ENCODE measurements around the gene HOXD3.

The HOXD3 gene

DNA sequence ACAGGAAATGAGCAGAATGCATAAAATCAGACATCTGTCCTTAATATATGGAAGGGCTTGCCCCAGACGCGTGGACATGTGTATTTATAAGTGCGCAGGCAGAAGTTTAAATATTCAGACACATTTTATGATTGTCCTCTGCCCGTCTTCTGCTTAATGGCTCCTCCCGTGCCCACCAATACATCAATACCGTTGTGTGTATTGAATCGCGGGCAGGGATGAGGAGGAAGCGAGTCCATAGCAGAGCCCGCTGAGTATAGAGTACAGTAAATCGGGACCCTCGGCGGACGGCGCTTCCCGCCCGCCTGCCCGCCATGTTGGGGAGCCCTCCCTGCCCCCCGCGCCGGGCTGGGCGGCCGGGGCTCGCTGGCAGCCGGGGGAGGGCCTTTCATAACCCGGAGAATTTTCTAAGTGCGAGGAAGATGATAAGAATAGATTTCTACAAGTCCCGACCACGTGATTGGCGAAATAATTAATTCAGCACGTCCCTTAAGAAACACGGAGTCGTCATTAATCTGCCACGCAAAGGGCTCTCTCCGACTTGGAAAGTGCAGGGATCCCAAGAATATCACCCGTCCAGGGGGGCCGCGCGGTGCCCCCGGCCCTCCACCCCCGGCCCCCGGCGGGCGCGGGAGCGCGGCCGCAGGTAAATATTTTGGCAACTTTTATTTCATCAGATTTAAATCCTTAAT lies at the start of gene HOXD3:
Gene HOXD3 (plus strand): TSS at position 501 of the 692 bp plus-strand sequence. CDS start 11,808 bp downstream, outside the sequence.
- no peak for DNase-seq

DNA sequence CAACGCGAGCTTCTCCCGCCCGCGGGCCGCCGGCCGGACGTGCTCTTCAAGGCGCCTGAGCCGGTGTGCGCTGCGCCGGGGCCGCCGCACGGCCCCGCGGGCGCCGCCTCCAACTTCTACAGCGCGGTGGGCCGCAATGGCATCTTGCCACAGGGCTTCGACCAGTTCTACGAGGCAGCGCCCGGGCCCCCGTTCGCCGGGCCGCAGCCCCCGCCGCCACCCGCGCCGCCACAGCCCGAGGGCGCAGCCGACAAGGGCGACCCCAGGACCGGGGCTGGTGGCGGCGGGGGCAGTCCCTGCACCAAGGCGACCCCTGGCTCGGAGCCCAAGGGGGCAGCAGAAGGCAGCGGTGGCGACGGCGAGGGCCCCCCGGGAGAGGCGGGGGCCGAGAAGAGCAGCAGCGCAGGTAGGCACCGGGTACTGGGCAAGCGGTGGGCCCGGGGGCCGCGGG lies 49.4 kb upstream of the HOXD3 start:
- no peak for DNase-seq

DNA sequence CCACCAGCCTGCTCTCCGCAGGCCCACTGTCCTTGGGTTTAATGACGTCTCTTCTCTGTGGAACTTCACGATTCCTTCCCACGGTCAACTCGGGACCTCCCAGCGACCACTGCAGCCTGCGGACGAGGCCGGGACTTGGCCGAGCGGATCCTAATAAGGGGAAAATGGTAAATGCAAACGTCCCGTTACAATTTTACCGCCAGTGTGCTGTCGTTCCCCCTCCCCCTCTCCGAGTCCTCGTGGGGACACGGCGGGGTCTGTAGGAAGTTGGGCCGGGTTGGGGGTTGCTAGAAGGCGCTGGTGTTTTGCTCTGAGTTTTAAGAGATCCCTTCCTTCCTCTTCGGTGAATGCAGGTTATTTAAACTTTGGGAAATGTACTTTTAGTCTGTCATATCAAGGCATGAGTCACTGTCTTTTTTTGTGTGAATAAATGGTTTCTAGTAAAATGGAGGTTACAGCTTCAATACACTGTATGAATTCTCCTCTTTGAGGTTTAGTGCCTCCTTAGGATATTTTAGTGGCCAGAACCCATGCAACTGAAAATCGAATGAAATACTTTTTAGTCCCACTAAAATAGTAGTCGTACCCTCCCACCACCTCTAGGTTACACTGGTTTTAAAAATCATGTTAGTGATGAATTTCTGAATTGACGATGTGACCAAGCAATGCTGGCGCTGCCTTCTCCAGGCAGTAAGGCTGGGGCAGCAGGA lies 47.8 kb upstream of the HOXD3 start:
- DNase-seq: no peak

DNA sequence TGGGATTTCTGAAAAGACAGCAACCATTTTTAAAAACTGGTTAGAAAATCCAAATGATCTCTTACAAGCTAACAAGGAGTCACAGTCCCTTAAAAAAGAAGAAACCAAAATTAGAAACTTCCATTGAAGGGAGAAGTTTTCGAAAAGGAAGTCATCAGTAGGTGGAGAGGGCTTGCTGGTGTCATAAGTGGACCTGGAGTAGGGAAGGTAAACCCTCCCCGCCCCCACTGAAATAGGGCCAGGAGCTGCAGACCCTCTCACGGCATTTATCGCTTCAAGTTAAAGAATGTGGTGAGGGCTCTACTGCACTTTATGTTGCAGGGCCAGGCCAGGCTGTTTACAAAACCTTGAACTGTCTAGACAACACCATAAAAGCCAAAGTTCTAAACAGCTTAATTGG lies 47.2 kb upstream of the HOXD3 start:
- DNase-seq: no peak

DNA sequence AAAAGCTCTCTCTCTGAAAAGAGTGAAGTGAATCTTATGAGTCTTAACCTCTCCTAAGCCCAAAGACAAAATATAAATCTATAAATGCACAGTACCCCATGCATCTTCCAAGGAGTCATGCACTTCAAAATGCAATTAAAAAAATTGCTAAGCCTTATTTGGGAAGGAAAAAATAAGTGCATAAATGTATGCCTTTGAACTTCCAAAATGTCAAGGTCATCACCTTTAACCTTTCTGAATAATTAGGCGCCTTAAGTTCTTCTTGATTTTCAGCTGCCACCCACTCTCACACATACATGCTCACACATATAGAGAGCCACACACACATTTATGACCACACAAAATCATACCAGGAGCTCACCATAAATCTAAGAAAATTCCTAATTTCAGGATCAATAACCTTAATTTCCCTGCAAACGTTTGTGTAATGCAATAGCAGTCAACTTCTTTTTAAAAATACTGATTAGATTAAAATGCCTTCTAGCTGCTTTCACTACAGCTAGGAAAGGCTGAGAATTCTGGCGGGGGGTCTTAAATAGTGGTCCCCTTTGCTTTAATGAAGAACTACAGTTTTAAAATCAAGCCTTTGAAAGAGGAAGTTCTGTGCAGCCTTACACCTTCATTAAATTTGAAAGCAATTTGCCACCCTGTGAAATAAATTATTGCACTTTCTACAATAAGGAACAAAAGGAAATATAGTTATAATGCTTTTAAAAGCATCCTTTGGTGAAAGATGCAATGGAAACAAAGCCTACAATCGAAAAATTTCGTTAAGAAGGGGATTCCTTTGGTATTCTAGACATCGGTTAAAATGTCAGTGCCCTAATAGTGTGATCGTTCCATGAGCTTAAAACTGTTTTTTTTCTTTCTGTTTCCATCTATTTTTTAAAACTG lies 46.4 kb upstream of the HOXD3 start:
- no peak for DNase-seq

DNA sequence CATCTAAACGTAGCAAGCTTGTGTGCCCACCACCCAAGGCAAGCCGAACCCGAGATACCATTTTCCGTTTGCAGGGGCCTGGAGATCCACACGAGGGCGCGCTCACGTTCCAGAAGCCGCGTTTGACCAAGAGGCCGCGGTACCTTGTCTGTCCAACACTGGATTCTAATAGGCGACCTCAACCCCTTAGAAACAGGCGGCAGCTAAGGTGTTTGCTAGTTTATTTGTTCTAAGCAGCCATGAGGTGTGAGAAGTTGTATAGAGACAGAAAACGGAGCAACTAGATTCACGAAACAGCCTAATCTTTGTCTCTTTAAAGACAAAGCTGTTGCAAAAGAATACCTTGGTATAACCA lies 45.8 kb upstream of the HOXD3 start:
- DNase-seq: no peak

DNA sequence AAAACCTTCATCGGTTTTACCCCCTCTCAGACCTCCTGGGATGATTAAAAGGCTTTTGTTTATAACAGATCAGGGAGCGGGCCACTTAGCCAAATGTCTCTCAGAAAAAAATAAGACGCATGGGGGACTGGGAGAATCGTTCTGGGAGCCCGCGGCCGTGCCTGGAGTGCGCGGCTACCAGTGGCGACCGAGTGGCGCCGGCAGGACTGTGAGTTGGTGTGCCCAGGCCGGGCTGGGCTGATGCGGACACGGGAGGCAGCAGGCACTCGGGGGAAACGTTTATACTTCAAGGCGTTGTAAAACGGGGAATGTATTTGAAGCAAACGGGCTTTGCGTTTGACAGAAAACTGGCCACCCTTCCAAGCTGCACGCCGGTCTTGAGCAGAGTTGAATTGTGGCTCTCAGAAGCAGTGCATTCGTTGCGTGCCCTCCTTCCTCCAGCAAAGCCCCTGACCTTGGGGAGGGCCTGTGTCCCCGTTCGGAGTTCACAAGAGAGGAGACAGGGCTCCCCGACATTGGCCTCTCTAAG lies 45.2 kb upstream of the HOXD3 start:
- DNase-seq: no peak

DNA sequence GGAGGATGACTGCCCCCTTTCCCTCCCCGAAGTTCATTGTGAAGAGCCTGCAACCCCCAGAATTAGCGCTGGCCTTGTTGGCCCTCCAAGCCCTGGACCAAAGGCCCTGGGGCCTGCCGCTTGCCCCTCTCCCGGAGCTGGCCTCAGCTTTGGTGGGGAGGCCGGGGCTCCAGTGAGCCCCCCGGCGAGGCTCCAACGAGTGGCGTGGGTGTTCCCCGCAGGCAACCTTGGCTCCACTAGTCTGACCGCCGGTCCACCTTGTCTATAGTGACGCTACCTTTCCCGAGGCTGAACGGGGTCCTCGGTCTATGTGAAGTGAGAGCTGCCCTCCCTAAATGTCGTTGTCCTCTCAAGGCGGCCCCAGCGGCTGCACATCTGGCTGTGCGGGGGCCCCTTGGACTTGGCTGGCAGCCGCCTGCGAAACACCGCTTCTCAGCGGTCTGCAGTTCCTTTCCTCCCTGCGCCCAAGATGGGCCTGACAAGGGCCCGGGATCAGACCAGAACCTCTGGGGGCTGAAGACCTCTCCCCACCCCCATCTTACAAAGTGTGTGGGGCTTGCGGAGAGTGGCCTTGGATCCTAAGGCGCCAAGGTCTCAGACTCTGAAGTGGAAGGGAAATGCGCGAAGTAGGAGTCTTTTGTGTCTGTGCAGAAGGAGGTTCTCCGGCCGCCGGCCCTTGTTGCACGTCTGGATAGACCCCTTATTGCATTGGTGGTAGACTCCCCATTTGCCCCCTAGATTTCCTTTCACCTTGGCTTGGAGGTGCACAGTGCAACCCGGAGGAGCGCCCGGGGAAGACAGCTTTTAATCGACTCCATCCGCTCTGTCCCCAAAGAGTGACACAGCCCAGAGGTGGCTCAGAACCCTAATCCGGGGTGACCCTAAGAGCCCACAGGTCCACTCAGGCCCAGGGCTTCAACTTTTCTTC lies 44.5 kb upstream of the HOXD3 start:
- DNase-seq: no peak

DNA sequence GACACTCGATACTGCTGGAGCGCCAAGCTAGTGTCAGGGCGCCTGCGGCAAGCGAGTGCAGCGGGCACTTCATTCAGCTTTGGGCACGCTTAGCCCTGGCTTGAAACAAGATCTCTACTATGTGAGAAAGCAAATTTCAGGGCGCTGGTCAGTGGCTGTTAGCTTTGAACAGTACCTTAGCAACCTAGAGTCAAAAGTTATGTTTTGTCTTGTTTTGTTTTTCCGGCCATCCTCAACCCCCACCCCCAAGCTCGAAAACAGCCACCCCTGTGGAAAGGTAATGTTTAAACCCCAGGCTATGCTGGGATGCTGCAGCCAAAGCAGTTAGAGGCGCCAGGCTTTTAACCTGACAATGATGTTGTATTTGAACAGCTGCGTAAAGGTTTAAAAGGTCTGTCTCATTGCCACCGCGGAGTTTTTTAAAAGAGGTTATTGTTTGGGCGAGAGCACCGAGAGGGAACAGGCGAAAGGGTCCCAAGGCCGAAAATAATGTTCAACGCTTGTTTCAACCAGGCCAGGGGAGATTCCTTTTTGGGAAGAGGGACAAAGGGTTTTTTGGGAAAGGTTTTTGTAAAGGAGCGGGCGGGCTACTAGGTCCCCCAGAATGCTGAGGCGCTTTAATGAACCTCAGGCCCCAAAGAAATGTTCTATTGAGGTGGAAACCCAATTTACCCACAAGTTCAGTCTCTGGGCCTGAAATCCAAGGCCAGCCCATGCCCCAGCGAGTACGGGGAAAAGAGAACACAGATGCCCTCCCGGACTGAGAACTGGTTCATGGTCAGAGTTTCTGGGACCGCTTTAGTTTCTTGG lies 42.8 kb upstream of the HOXD3 start:
- DNase-seq: no peak

DNA sequence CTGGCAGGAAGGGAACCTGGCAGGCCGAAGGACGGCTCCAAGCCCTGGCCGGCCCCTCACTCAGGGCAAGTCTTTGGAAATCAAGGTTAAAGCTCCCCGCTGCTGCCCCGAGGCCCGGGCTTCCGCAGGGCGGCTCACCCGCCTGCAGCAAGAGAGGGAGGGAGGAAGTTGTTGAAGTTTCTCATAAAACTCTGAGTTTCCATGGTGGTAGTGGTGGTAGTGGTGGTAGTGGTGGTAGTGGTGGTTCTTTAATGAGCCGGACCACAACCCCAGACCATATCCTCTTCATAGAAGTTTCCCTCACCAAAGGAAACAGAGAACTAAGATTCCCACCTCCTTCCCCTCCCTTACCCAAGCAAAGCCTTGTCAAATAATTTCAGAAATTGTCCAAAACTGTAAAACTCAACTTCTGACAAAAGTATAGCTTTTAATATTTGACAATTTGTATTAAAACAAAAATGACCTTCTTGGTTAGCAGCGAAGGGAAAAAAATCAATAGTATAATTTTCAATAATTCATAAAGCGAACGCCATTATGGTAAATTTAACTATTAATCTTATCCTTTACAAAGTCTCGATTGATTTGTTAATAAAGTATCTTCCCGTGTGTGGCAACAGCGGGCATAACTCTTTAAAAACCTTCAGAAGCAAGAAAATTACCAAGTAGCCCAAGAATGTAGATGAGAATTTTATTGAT lies 42.0 kb upstream of the HOXD3 start:
- no peak for DNase-seq

DNA sequence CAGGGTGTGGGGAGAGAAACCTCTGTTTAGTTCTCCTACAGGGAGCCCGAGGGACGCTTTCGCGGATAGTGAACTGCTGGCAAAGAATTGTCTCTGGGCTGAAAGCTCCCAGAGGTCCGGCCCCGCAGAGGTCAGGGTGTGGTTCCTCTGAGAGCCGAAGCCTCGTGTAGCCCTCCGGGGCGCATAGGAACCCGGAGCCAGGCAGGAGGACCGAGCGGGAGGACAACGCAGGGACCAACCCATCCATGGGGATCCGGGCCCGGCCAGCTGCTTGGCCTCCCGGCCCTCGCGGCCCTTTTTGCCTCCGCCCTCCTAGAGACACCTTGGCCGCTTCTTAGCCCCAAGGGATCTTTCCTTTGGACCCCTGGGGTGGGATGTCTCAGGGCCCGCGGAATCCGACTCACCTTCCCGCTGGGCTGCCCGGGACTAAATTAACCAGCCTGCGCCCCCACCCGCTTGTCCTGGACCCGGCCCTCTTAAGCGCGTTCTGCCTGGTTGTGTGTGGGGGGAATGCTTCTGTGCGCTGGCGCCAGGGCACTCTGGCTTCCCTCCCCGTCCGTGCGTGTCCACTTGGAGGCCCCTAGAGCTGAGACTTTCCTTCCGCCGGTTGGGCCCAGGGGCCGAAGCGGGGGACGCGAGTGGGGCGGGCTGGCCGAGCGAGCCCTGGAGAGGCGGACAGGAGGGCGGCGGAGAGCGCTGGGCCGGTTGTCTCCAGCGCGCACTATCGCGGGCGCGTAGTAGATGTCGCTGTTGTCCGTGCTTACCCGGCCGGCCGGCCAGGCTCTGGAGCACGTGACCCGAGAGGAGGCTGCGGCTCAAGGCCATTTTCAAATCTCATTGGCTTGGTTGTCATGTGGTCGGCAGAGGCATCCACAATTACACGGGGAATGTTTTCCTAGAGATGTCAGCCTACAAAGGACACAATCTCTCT lies 41.0 kb upstream of the HOXD3 start, which contains the start of gene HOXD10:
Gene HOXD10 (plus strand): TSS at position 896 of the 931 bp plus-strand sequence. CDS start 56 bp downstream, outside the sequence.
- DNase-seq: no peak

DNA sequence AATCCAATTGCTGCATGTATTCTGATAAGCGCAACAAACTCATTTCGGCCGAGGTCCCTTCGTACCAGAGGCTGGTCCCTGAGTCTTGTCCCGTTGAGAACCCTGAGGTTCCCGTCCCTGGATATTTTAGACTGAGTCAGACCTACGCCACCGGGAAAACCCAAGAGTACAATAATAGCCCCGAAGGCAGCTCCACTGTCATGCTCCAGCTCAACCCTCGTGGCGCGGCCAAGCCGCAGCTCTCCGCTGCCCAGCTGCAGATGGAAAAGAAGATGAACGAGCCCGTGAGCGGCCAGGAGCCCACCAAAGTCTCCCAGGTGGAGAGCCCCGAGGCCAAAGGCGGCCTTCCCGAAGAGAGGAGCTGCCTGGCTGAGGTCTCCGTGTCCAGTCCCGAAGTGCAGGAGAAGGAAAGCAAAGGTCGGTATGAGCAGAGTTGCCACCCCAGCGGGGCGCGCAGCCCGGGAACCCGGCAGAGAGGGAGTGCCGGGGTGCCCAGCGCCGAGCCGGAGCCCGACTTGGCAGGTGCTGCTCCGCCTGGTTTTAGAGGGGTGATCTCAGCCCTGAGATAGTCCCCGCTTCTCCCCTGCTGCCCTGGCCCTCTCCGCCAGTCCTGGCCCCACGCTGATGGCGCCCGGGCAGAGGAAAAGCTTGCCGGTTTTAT lies 39.8 kb upstream of the HOXD3 start:
- no peak for DNase-seq

DNA sequence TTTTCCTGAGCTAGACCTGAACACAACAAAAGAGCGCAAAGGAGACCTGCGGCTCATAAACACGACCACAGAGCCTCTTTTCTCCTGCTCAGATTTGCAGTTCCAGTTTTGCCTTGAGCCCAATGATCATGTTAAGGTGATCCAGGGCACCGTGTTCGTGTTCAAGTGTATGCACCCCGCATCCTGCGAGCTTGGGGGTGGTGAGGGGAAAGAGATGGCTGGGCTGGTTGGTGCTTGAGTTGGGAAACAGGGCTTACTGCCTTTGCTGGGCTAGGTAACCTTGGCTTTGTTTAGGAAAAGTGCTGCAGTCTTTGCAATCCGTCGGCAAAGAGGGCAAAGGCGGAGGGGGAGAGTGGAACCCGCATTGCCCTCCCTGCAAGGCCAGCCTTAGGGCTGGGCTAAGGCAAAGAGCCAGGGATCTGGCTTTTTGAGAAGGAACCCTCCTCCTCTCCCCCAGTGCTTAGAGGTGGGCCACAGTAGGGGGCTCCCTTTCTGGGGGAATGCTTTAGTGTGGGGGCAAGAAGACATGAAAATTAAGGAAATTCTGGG lies 39.2 kb upstream of the HOXD3 start:
- DNase-seq: no peak

DNA sequence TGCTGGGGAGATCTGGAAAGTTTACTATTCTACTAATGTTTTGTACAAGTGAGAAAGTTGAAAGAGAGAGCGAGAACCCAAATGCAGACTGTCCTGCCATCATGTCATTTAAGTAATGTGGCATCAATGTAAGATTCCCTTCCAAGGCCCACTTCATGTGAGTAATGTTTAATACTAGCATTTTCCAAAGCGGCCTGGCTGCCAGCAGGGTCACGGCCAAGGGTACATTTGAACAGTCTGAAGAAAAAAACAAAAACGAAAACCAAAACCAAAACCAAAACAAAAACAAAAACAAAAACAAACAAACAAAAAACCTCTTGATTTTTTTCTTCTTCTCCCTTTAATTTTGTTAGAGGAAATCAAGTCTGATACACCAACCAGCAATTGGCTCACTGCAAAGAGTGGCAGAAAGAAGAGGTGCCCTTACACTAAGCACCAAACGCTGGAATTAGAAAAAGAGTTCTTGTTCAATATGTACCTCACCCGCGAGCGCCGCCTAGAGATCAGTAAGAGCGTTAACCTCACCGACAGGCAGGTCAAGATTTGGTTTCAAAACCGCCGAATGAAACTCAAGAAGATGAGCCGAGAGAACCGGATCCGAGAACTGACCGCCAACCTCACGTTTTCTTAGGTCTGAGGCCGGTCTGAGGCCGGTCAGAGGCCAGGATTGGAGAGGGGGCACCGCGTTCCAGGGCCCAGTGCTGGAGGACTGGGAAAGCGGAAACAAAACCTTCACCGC lies 38.3 kb upstream of the HOXD3 start:
- DNase-seq: no peak

DNA sequence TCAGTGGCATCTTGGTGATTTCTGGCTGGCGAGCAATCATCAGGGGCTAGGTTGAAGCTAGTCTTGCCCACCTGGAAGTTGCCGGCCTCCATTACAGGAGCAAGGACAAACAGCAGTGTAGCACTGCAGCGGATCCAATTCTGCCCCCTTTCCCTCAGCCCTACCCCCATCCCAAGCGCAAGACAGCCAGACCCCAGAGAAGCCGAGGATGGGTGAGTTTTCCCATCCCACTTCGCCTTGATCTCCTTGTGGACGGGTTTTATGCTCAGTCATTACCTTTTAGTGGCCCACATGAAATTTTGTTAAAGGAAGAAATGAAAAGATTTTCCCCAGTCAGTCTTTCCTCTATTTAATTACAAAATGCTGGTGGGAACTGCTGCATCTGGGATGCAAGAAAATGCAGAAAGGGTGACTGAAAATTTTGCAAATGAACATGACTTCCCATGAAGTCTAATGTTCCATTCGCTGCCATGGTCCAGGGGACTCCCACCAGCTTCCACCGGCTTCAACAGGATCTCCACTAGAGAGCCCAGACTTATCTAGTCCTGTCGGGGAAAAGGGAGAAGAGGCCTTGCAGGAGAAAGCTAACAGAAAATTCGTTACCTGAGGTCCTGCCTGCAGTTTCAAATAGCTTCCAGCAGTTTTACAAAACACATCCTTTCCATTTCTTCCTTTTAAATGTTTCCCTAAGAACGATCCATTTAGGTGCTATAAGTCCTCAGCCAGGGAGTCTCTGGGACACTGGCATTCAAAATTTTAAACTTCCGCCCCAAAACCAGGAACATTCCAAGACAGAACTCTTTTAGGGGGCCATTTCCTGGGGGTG lies 36.5 kb upstream of the HOXD3 start:
- no peak for DNase-seq

DNA sequence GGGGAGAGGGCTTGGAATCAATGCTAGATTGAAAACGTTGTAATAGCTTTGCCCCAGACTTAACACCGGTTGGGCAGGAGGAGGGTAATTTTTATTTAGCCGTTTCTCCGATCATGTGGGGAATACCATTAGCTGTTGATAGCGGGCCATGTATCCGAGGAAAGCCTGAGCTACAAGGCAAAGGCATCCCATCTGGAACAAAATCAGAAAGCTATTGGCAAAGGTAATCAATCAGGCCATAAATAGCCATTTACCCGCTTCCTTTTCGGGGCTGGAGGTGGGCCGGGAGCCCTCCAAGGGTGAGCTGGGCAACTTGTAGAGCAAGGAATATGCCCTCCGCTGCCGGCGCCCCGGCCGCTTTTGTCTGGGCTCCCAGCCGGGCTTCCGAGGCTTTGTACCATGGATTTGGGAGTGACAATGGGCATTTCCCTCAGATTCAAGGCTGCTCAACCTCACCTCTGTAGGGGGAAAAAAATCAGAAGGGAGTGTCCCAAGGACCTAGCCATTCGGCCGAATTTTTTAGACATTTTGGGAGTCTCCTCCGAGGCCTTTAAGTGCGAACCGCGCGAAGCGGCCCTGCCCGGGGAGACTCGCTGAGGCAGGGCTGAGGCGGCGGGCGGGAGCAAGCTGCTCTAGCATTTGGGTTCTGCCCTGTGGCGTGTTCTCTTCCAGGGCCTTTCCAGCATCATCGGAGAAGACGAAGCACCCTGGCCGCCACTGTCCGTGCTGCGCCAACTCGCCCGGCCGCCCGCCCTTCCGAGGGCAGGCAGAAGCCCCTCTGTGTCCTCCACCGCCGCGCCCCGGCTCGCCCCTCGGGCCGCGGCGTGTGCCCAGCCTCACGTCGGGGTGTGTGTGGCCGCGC lies 35.7 kb upstream of the HOXD3 start:
- DNase-seq: no peak

Measured in AML-193 (cell line).